ENCODE data around the gene REXO4. TPM values are rescaled to one million over a fixed set of nuclear protein-coding genes. Genes with fewer than 3 reads are reported as not detected.
A peak's percentile ranks its signal among the peaks of the same experiment; 100 is the strongest.

Gene REXO4
- total and polyA plus RNA-seq, 2 of the 13 experiments (the other 11 are each of a cell fraction or from before 2014, with no cell fraction given) = 18.5 to 30.4 TPM

- TF ChIP-seq HNF1B (CRISPR knock-in tag; IDR thresholded peaks at IDR 0.05) = peak; percentile 95
- peak; percentile 85 for TF ChIP-seq ZFX (CRISPR knock-in tag; IDR thresholded peaks at IDR 0.05; ENCODE audit: low read depth)
- TF ChIP-seq SIX1 (CRISPR knock-in tag; IDR thresholded peaks at IDR 0.05; ENCODE audit: borderline replicate concordance) = no peak
- peak; percentile 67 for TF ChIP-seq RARA (CRISPR knock-in tag; IDR thresholded peaks at IDR 0.05)
- peak; percentile 87 for TF ChIP-seq KDM2A (CRISPR knock-in tag; IDR thresholded peaks at IDR 0.05; ENCODE audit: borderline replicate concordance, low read depth)
- TF ChIP-seq HCFC1 (IDR thresholded peaks at IDR 0.05; ENCODE audit: low read depth, low read length) = peak; percentile 70
- peak; percentile 97 for TF ChIP-seq NR1H2 (CRISPR knock-in tag; IDR thresholded peaks at IDR 0.05; ENCODE audit: borderline replicate concordance, low read depth)
- TF ChIP-seq FOSL2 (CRISPR knock-in tag; IDR thresholded peaks at IDR 0.05) = peak; percentile 55; the same call in 1 of the 2 replicates
- peak; percentile 55; the same call in 1 of the 2 replicates for TF ChIP-seq HMG20B (CRISPR knock-in tag; conservative IDR thresholded peaks at IDR 0.05)
- TF ChIP-seq NFYB (CRISPR knock-in tag; IDR thresholded peaks at IDR 0.05) = no peak
- no peak for TF ChIP-seq ISX (CRISPR knock-in tag; conservative IDR thresholded peaks at IDR 0.05)
- peak; percentile 30; the same call in 1 of the 2 replicates for TF ChIP-seq HOMEZ (CRISPR knock-in tag; IDR thresholded peaks at IDR 0.05; ENCODE audit: low read depth)
- TF ChIP-seq ATF3 (CRISPR knock-in tag; IDR thresholded peaks at IDR 0.05) = no peak
- TF ChIP-seq THAP8 (CRISPR knock-in tag; IDR thresholded peaks at IDR 0.05; ENCODE audit: borderline replicate concordance) = peak; percentile 96; the same call in 1 of the 2 replicates
- peak; percentile 88 for TF ChIP-seq ZNF335 (CRISPR knock-in tag; IDR thresholded peaks at IDR 0.05)
- TF ChIP-seq IRF9 (CRISPR knock-in tag; IDR thresholded peaks at IDR 0.05; ENCODE audit: borderline replicate concordance) = peak; percentile 83; the same call in 1 of the 2 replicates
- peak; percentile 91 to 94 for TF ChIP-seq HMGXB4 (CRISPR knock-in tag; IDR thresholded peaks at IDR 0.05; ENCODE audit: borderline replicate concordance in 1 of 2, low read depth in 1 of 2)
- peak; percentile 98 for TF ChIP-seq ZBTB2 (CRISPR knock-in tag; IDR thresholded peaks at IDR 0.05; ENCODE audit: low read depth)
- no peak for TF ChIP-seq IKZF4 (CRISPR knock-in tag; IDR thresholded peaks at IDR 0.05; ENCODE audit: borderline replicate concordance, low read depth, not compliant biosample characterization)
Measured at GRCh38 chr9:133417541-133418461, at the start of gene REXO4 (continued).
